ENCODE data around the gene EFCAB8.

GRCh38 chr20:32858189-32858588 lies 534 bp upstream of the EFCAB8 start:
- TF ChIP-seq POLR2A (IDR thresholded peaks at IDR 0.05; ENCODE audit: extremely low read depth, insufficient read length) (no peak), CTCF (IDR thresholded peaks at IDR 0.05; ENCODE audit: low read depth, low read length) (no peak), MYC (IDR thresholded peaks at IDR 0.05; ENCODE audit: low read depth, low read length) (no peak), MAX (IDR thresholded peaks at IDR 0.05; ENCODE audit: low read depth, low read length) (no peak)

All from NB4 (cell line).